Progenitor cell of endocrine pancreas (in vitro differentiated cells): ENCODE data around the gene INAFM1. TPM values are rescaled to one million over a fixed set of nuclear protein-coding genes. Genes with fewer than 3 reads are reported as not detected.
A peak's percentile ranks its signal among the peaks of the same experiment; 100 is the strongest.

ENCODE experiments used
- DNase-seq: peaks from one replicate; pipeline ENCODE4 v3.0.0; 2021; ENCODE audit warnings: low spot score; ENCODE audit not compliant: unreplicated experiment
- H3K27ac Mint-ChIP-seq: 2 replicates; pipeline ENCODE4 v1.8.0; 2021; ENCODE audit warnings: mild to moderate bottlenecking, moderate library complexity, mixed read lengths
- H3K27me3 Mint-ChIP-seq: 2 replicates; pipeline ENCODE4 v1.8.0; 2021; ENCODE audit warnings: mixed read lengths
- H3K36me3 Mint-ChIP-seq: 2 replicates; pipeline ENCODE4 v1.8.0; 2022; ENCODE audit warnings: mixed read lengths; ENCODE audit not compliant: insufficient read depth
- H3K4me1 Mint-ChIP-seq: 2 replicates; pipeline ENCODE4 v1.8.0; 2021; ENCODE audit warnings: low read depth, mixed read lengths
- H3K4me3 Mint-ChIP-seq: 2 replicates; pipeline ENCODE4 v1.8.0; 2021; ENCODE audit warnings: low read depth, mild to moderate bottlenecking, moderate library complexity, mixed read lengths
- H3K9me3 Mint-ChIP-seq: 2 replicates; pipeline ENCODE4 v1.8.0; 2021; ENCODE audit warnings: low read depth, mixed read lengths
- CTCF ChIP-seq: fragments of 200-600 bp; sonication (generic); IDR thresholded peaks from one replicate; pipeline ENCODE4 v1.5.0; 2021; ENCODE audit warnings: antibody characterized with exemption, mild to moderate bottlenecking; ENCODE audit not compliant: unreplicated experiment
- total RNA-seq: library from RNA; stranded (reverse); gene quantifications from 2 replicates; pipeline ENCODE4 v1.2.1, GENCODE V29; 2021

The INAFM1 gene
- total RNA-seq, 1 donor from 2014 or later: 11.8 TPM

GRCh38 chr19:47231215-47232054 is 43.2 kb upstream of the INAFM1 start:
- peak; percentile 78 for DNase-seq
- H3K27me3 Mint-ChIP-seq: peaks cover 4% of the 10 kb centered on the region
- H3K9me3 Mint-ChIP-seq: no peaks in the 10 kb centered on the region
- no peaks in the 10 kb centered on the region for H3K36me3 Mint-ChIP-seq
- H3K4me3 Mint-ChIP-seq: peak overlapping the region; percentile 69
- peaks cover 17% of the 10 kb centered on the region for H3K4me1 Mint-ChIP-seq
- no peak for TF ChIP-seq CTCF
- H3K27ac Mint-ChIP-seq: peak overlapping the region; percentile 91

GRCh38 chr19:47232422-47233211 is 42.1 kb upstream of the INAFM1 start:
- no peaks in the 10 kb centered on the region for H3K36me3 Mint-ChIP-seq
- no peak for DNase-seq
- no peak for TF ChIP-seq CTCF
- peak overlapping the region; percentile 69 for H3K4me3 Mint-ChIP-seq
- peaks cover 13% of the 10 kb centered on the region for H3K4me1 Mint-ChIP-seq
- H3K27me3 Mint-ChIP-seq: peaks cover 4% of the 10 kb centered on the region
- H3K9me3 Mint-ChIP-seq: no peaks in the 10 kb centered on the region
- peak overlapping the region; percentile 12 for H3K27ac Mint-ChIP-seq

GRCh38 chr19:47236072-47236675 is 38.5 kb upstream of the INAFM1 start:
- DNase-seq: no peak
- H3K27ac Mint-ChIP-seq: no peak overlapping the region
- no peak overlapping the region for H3K4me3 Mint-ChIP-seq
- H3K36me3 Mint-ChIP-seq: no peaks in the 10 kb centered on the region
- H3K4me1 Mint-ChIP-seq: peaks cover 19% of the 10 kb centered on the region
- no peak for TF ChIP-seq CTCF
- no peaks in the 10 kb centered on the region for H3K9me3 Mint-ChIP-seq
- peaks cover 14% of the 10 kb centered on the region for H3K27me3 Mint-ChIP-seq

GRCh38 chr19:47239152-47239551 is 35.5 kb upstream of the INAFM1 start:
- peak overlapping the region; percentile 71 for H3K27ac Mint-ChIP-seq
- no peak for DNase-seq
- no peak for TF ChIP-seq CTCF
- no peaks in the 10 kb centered on the region for H3K36me3 Mint-ChIP-seq
- no peaks in the 10 kb centered on the region for H3K9me3 Mint-ChIP-seq
- H3K4me1 Mint-ChIP-seq: peaks cover 9% of the 10 kb centered on the region
- H3K4me3 Mint-ChIP-seq: peak overlapping the region; percentile 55
- peaks cover 14% of the 10 kb centered on the region for H3K27me3 Mint-ChIP-seq

GRCh38 chr19:47239610-47240296 is 34.9 kb upstream of the INAFM1 start:
- peak overlapping the region; percentile 21 for H3K4me3 Mint-ChIP-seq
- DNase-seq: peak; percentile 34
- no peak for TF ChIP-seq CTCF
- no peaks in the 10 kb centered on the region for H3K9me3 Mint-ChIP-seq
- peak overlapping the region; percentile 46 for H3K27ac Mint-ChIP-seq
- no peaks in the 10 kb centered on the region for H3K36me3 Mint-ChIP-seq
- peaks cover 9% of the 10 kb centered on the region for H3K4me1 Mint-ChIP-seq
- H3K27me3 Mint-ChIP-seq: peaks cover 16% of the 10 kb centered on the region
